Karpas-422 (cell line): ENCODE results near the gene CYP2R1. TPM values are rescaled to one million over a fixed set of nuclear protein-coding genes. Genes with fewer than 3 reads are reported as not detected.
"Not testable (repeated sequence)": the region's sequence is repeated elsewhere in the genome, so short reads cannot be mapped to it uniquely, and the experiment has no call there.

Source experiments
- DNase-seq: peaks from one replicate; pipeline ENCODE4 v3.0.0-alpha.2; 2015
- H2AFZ ChIP-seq: fragments of 200-600 bp; sonication (generic); 2 replicates; pipeline ENCODE4 v1.6.1; 2014; ENCODE audit warnings: antibody characterized with exemption, low read length, mixed read lengths
- H3K27ac ChIP-seq: fragments of 200-600 bp; sonication (generic); 2 replicates; pipeline ENCODE4 v1.5.1; 2014; ENCODE audit warnings: mild to moderate bottlenecking, low read length, moderate library complexity
- H3K27me3 ChIP-seq: fragments of 200-600 bp; sonication (generic); 2 replicates; pipeline ENCODE4 v1.6.1; 2014; ENCODE audit warnings: low read length, mixed read lengths
- H3K36me3 ChIP-seq: fragments of 200-600 bp; sonication (generic); 2 replicates; pipeline ENCODE4 v1.6.1; 2014; ENCODE audit warnings: low read length, mixed read lengths; ENCODE audit not compliant: insufficient read depth
- H3K4me1 ChIP-seq: fragments of 200-600 bp; sonication (generic); 2 replicates; pipeline ENCODE4 v1.6.1; 2014; ENCODE audit warnings: mild to moderate bottlenecking, low read length, mixed read lengths
- H3K4me2 ChIP-seq: fragments of 200-600 bp; sonication (generic); 2 replicates; pipeline ENCODE4 v1.6.1; 2014; ENCODE audit warnings: low read length, low read depth, mild to moderate bottlenecking; ENCODE audit not compliant: poor library complexity, severe bottlenecking
- H3K4me3 ChIP-seq: fragments of 200-600 bp; sonication (generic); 2 replicates; pipeline ENCODE4 v1.5.1; 2014; ENCODE audit warnings: mild to moderate bottlenecking, antibody characterized with exemption, low read length, mixed read lengths
- H3K79me2 ChIP-seq: fragments of 200-600 bp; sonication (generic); 2 replicates; pipeline ENCODE4 v1.6.1; 2014; ENCODE audit warnings: mild to moderate bottlenecking, low read length, mixed read lengths
- H3K9ac ChIP-seq: fragments of 200-600 bp; sonication (generic); 2 replicates; pipeline ENCODE4 v1.6.0; 2014; ENCODE audit warnings: low read length
- H3K9me2 ChIP-seq: fragments of 200-600 bp; sonication (generic), shearing (Covaris generic); replicated peaks from 2 replicates; pipeline ENCODE4 v1.6.0; 2014; ENCODE audit warnings: mild to moderate bottlenecking, low read length, moderate library complexity; ENCODE audit not compliant: insufficient read depth
- H3K9me3 ChIP-seq: fragments of 300-700, 200-600 bp; sonication (generic); 2 replicates; pipeline ENCODE4 v1.6.1; 2014; ENCODE audit warnings: low read length, mixed read lengths
- H4K20me1 ChIP-seq: fragments of 200-600 bp; sonication (generic); 2 replicates; pipeline ENCODE4 v1.6.1; 2014; ENCODE audit warnings: mild to moderate bottlenecking, antibody characterized with exemption, low read length, low read depth; ENCODE audit not compliant: insufficient read depth
- total RNA-seq: library from RNA; depleted of rRNA; stranded (reverse); fragments of >200 nt; shearing (Covaris generic); gene quantifications from 2 replicates; pipeline ENCODE4 v1.2.3, GENCODE V29; 2014; ENCODE audit warnings: low replicate concordance

CYP2R1 gene
- total RNA-seq, 1 experiment from 2014 or later, result 36.9 TPM

DNA sequence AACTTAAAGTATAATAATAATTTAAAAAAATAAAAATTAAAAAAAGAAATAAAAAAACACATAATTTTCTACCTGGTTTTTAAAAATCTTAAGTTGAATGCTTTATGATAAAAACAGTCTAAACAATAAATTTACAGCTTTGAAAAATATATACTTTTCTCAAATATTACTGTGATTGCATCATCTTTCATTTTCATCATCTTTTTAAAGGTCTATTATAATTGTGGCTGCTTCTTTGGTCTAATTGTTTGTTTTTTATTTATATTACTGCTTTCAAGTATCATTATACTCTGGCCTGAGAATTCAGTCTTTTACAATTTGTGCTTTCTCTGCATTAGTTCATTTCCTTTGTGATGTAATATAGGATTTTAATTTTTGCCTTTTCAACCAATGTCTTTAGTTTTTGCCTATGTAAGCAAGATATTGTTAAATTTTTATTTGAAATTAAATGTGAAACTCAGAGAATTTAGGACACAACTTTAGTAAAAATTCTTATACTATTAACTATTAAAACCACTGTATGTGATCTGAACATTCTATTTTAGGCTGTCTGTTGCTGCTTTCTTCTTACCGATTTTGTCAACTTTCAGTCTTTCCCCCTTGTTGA lies 7.3 kb downstream of the CYP2R1 start:
- no peak for DNase-seq
- Histone ChIP-seq H3K4me2 (no peak overlapping the region), H3K27me3 (no peaks in the 10 kb centered on the region), H3K36me3 (no peaks in the 10 kb centered on the region), H3K79me2 (no peaks in the 10 kb centered on the region), H3K9ac (no peak overlapping the region), H3K27ac (no peak overlapping the region), H3K9me3 (no peaks in the 10 kb centered on the region), H3K4me1 (no peaks in the 10 kb centered on the region), H2AFZ (no peak overlapping the region), H3K4me3 (no peak overlapping the region), H4K20me1 (no peaks in the 10 kb centered on the region), H3K9me2 (no peaks in the 10 kb centered on the region)

DNA sequence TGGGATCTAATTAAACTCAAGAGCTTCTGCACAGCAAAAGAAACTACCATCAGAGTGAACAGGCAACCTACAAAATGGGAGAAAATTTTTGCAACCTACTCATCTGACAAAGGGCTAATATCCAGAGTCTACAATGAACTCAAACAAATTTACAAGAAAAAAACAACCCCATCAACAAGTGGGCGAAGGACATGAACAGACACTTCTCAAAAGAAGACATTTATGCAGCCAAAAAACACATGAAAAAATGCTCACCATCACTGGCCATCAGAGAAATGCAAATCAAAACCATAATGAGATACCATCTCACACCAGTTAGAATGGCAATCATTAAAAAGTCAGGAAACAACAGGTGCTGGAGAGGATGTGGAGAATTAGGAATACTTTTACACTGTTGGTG lies 8.3 kb downstream of the CYP2R1 start:
- H3K4me2 ChIP-seq, H3K9me2 ChIP-seq, DNase-seq, H3K36me3 ChIP-seq, H3K4me1 ChIP-seq, H3K27ac ChIP-seq, H3K9me3 ChIP-seq, H2AFZ ChIP-seq, H3K4me3 ChIP-seq, H3K79me2 ChIP-seq, H3K27me3 ChIP-seq, H3K9ac ChIP-seq, H4K20me1 ChIP-seq: not testable (repeated sequence)

DNA sequence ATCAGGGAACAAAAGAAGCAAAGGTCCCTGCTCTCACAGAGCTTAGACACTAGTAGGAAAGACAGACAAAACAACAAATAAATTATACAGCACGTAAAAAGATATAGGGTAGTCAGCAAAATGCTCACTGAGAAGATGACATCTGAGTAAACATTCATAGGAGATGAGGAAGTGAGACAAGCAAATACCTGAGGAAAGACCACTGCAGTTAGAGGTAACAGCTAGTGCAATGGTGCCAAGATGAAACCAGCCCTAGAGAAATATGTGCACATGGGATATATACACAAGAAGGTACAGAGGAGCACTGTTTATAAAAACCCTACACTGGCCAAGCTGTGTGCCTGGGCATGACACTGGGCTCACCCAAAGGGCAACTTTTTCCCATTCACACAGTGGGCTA lies 9.8 kb downstream of the CYP2R1 start:
- H2AFZ ChIP-seq, result no peak overlapping the region
- no peaks in the 10 kb centered on the region for H3K36me3 ChIP-seq
- no peaks in the 10 kb centered on the region for H3K9me2 ChIP-seq

DNA sequence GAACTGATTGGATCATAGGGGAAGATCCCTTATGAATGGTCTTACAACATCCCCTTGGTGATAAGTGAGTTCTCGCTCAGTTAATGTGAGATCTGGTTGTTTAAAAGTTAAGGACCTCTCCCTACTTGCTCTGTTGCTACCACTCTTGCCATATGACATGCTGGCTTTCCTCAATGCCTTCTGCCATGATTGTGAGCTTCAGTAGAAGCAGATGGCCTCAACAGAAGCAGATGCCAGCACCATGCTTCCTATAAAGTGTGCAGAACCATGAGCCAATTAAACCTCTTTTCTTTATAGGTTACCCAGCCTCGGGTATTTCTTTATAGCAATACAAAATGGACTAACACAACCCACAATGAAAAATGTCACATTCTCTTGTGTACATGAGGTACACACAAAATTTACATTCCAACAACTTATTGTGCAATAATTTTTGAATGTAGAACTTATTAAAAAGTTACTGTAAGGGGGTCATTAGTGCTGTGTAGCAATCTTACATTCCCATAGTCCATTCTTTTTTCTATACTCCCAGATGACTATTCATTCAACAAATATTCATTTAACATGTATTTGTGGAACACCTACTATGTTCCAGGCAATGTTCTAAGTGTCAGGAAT lies 10.3 kb downstream of the CYP2R1 start:
- H3K4me3 ChIP-seq, result no peak overlapping the region
- H3K9me2 ChIP-seq, result no peaks in the 10 kb centered on the region
- H3K9ac ChIP-seq, result no peak overlapping the region
- no peaks in the 10 kb centered on the region for H4K20me1 ChIP-seq
- H3K27ac ChIP-seq, result no peak overlapping the region
- no peak for DNase-seq
- H3K27me3 ChIP-seq, result no peaks in the 10 kb centered on the region
- no peak overlapping the region for H2AFZ ChIP-seq
- H3K36me3 ChIP-seq, result no peaks in the 10 kb centered on the region
- no peaks in the 10 kb centered on the region for H3K79me2 ChIP-seq
- H3K9me3 ChIP-seq, result no peaks in the 10 kb centered on the region
- H3K4me1 ChIP-seq, result no peaks in the 10 kb centered on the region
- no peak overlapping the region for H3K4me2 ChIP-seq

More for the DNA sequence above, 9.8 kb downstream of the CYP2R1 start:
- Histone ChIP-seq H3K79me2 (no peaks in the 10 kb centered on the region), H4K20me1 (no peaks in the 10 kb centered on the region), H3K27ac (no peak overlapping the region), H3K4me2 (no peak overlapping the region), H3K9ac (no peak overlapping the region), H3K9me3 (no peaks in the 10 kb centered on the region), H3K4me1 (no peaks in the 10 kb centered on the region), H3K4me3 (no peak overlapping the region), H3K27me3 (no peaks in the 10 kb centered on the region)
- DNase-seq, result no peak

DNA sequence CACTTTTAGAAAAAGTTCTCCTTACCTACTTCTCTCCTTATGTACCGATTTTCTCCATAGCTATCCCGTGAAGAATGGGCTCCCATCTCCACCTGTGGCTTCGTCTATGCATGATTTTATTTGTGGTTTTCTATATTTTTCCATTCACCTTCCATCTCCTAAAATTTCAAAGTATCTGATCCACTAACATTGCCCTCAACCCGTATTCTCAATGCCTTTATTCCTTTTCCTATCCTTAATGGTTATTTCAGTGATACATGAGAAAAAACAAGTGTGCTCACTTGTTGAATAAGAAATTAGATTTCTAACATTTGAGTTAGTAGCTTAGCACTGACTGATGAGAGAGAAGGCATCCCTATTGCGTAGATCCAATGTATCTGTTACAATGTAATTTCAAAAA lies 16.9 kb downstream of the CYP2R1 start:
- Histone ChIP-seq H3K9me3 (no peaks in the 10 kb centered on the region), H3K9me2 (no peaks in the 10 kb centered on the region), H3K4me1 (no peaks in the 10 kb centered on the region), H3K4me3 (no peak overlapping the region), H2AFZ (no peak overlapping the region), H3K4me2 (no peak overlapping the region), H3K27ac (no peak overlapping the region), H3K27me3 (no peaks in the 10 kb centered on the region), H3K36me3 (no peaks in the 10 kb centered on the region), H3K79me2 (no peaks in the 10 kb centered on the region), H3K9ac (no peak overlapping the region), H4K20me1 (no peaks in the 10 kb centered on the region)
- DNase-seq, result no peak

DNA sequence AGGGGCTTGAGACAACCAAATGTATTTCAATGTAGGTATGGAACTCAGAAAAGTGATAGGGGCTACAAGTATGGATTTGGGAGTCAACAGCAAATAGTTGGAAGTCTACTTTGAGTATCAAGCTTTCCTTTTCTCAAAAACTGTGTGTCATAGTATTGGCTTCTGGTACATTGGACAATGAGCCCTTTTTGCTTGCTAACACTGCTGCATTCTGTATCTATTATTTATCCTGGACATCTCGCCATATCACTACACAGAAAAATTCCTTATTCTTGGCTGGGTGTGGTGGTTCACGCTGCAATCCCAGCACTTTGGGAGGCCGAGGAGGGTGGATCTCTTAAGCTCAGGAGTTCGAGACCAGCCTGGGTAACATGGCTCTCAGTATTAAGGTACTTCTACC lies 18.4 kb downstream of the CYP2R1 start:
- Histone ChIP-seq H3K4me3 (no peak overlapping the region), H3K27me3 (no peaks in the 10 kb centered on the region), H2AFZ (no peak overlapping the region), H3K4me1 (no peaks in the 10 kb centered on the region), H3K27ac (no peak overlapping the region), H3K9ac (no peak overlapping the region), H3K79me2 (no peaks in the 10 kb centered on the region), H3K9me3 (no peaks in the 10 kb centered on the region), H3K9me2 (no peaks in the 10 kb centered on the region), H4K20me1 (no peaks in the 10 kb centered on the region), H3K36me3 (no peaks in the 10 kb centered on the region), H3K4me2 (no peak overlapping the region)
- no peak for DNase-seq

DNA sequence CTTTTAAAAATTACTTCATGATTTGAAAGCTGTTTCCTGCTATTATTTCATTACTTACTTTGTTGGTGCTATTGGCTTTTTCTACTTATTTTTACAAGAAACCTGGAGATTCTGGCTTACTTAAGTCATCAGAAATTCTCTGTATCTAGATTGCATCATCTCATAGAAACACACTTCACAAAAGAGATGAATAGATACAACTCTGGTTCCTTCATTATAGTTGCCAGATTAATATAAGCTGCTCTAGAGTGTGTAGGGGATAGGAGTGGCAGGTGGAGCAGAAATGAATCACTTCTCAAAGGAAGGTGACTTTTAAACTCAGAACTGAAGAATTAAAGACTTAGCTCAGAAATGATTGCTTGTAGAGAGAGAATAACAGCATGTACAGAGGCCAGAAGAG lies 20.0 kb downstream of the CYP2R1 start:
- Histone ChIP-seq H3K27me3 (no peaks in the 10 kb centered on the region), H3K79me2 (no peaks in the 10 kb centered on the region), H3K4me3 (no peak overlapping the region), H3K36me3 (no peaks in the 10 kb centered on the region), H2AFZ (no peak overlapping the region), H4K20me1 (no peaks in the 10 kb centered on the region), H3K9me2 (no peaks in the 10 kb centered on the region), H3K4me1 (no peaks in the 10 kb centered on the region), H3K9ac (no peak overlapping the region), H3K9me3 (no peaks in the 10 kb centered on the region), H3K27ac (no peak overlapping the region), H3K4me2 (no peak overlapping the region)
- no peak for DNase-seq

DNA sequence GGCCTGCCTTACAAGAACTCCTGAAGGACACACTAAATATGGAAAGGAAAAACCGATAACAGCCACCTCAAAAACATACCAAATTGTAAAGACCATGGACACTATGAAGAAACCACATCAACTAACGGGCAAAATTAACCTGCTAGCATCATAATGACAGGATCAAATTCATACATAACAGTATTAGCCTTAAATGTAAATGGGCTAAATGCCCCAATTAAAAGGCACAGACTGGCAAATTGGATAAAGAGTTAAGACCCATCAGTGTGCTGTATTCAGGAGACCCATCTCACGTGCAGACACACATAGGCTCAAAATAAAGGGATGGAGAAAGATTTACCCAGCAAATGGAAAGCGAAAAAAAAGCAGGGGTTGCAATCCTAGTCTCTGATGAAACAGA lies 28.3 kb downstream of the CYP2R1 start:
- H3K4me3 ChIP-seq, H3K79me2 ChIP-seq, H3K9me3 ChIP-seq, H2AFZ ChIP-seq, H3K27me3 ChIP-seq, DNase-seq, H3K4me1 ChIP-seq, H4K20me1 ChIP-seq, H3K9me2 ChIP-seq, H3K4me2 ChIP-seq, H3K9ac ChIP-seq, H3K27ac ChIP-seq, H3K36me3 ChIP-seq: not testable (repeated sequence)
